GM12801 (cell line): Measurements from ENCODE around the gene KIAA1549.

Source experiments
- TF ChIP-seq, protein P1 (sequence below): IDR thresholded peaks from one replicate; pipeline ENCODE4 v1.5.1; 2011; ENCODE audit warnings: control low read depth; ENCODE audit not compliant: insufficient read length; ENCODE audit errors: extremely low read depth

Gene KIAA1549

DNA sequence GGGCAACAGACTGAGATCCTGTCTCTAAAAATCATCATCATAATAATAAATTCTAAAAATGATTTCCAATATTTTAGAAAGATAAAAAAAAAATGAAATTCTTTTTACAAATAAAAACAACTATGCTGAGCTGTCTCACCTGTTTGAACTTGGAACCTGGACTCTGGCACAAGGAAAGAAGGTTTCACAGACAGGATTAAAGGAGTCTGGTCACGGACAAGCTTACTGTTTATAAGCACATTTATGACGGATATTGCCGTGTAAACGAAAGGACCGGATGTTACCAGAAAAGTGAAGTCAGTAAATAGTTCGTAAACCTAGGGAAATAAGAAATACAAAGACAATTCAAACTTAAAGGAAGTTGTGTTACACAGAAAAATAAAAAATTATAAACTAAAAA lies 70.2 kb downstream of the KIAA1549 start:
- TF ChIP-seq, protein P1, sequence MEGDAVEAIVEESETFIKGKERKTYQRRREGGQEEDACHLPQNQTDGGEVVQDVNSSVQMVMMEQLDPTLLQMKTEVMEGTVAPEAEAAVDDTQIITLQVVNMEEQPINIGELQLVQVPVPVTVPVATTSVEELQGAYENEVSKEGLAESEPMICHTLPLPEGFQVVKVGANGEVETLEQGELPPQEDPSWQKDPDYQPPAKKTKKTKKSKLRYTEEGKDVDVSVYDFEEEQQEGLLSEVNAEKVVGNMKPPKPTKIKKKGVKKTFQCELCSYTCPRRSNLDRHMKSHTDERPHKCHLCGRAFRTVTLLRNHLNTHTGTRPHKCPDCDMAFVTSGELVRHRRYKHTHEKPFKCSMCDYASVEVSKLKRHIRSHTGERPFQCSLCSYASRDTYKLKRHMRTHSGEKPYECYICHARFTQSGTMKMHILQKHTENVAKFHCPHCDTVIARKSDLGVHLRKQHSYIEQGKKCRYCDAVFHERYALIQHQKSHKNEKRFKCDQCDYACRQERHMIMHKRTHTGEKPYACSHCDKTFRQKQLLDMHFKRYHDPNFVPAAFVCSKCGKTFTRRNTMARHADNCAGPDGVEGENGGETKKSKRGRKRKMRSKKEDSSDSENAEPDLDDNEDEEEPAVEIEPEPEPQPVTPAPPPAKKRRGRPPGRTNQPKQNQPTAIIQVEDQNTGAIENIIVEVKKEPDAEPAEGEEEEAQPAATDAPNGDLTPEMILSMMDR: no peak

DNA sequence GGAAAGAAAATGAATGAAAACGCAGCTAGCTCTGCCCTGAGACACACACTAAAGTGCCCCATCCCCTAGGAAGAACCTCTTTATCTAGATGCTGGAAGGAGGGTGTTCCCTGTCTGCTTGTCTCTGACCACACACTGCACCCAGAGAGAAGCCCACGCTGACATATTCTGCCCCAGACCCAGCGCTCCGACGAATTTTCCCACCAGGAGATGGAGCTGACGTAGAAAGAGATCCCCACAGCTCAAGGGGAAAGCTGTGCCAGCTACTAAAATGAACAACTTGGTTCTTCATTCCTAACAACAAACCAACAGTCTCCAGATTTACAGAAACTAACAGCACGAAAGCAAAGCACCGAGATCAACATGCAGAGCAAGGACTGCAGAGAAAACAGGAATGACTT lies 73.3 kb downstream of the KIAA1549 start:
- TF ChIP-seq, protein P1: no peak

DNA sequence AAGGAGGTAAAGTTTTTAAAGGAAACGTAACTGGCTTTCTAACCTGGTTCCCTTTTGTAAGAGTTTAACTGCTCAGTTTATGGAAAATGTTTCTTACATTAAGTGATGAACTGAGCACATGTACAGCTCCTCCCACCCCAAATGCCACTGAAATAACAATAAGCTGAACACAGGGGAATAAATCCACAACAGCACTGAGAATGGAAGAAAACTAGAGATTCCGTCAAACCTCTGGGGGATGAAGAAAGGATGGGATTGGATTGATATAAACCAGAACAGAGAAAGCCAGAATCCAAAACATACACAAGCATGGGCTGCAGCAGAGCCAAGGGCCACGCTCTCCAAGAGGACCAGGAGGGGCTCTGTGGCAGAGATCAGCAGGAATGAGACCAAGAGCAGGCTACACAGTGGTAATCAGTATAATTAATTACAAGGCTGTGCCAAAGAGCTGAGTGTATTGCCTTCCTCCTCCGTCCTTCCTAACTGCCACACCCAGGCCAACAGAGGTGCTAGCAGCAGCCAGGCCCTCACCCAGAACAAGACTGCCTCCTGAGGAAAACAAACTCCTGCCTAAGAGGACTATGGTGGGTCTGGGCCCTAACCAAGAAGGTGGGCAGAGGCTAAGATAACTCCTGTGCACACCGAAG lies 73.9 kb downstream of the KIAA1549 start:
- TF ChIP-seq, protein P1: no peak

DNA sequence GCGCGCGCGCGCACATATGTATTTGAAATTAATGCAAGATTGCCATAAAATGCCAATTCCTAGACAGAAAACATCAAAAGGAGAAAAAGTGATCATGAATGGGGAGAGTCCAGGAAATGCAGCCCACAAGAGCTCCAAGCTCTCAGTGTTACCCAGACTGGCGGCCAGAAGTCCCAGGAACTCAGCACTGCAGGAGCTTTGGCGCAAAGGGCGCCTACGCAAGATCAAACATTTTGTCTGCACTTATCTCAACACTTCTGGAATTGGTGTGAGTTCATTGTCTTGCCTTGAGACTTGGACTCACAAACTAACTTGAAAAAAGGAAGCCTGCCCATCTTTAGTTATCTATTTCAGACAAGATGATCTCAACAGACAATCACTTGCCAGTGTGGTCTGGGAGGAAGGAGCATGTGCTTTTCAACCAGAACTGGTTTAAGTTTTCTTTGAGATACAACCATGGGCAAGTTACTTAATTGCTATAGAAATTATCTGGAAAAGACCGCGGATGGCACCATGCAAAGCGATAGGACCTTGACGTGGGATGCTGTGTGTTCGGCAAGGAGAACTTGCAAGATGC lies 77.2 kb downstream of the KIAA1549 start:
- TF ChIP-seq, protein P1: no peak

DNA sequence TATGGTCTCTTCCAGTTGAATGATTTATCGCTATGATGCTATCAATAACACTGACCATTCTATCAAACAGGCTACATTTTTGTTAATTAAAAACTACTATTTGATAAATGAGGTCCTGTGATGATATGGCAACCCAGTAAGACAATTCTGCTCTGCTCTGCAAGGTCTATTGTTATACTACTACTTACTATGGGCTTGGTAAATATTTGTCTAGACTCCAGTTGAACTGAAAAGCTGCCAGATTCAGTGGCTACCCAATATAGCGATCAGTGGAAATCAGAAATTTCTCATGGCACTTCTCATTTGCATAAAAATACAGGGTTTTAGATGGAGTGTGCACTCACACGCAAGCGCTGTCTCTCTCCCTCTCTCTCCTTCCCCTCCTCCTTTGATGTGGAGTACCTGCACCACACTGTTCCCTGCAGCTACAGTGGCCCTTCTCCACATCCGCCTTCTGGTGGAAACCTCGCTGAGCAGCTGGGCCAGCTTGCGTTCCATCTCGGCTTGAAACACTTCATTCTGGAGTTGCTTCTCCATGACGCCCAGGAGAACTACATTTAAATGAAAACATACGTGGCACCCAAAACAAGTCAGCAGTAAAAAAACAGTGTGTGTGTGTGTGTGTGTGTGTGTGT lies 77.9 kb downstream of the KIAA1549 start:
- TF ChIP-seq, protein P1: no peak

DNA sequence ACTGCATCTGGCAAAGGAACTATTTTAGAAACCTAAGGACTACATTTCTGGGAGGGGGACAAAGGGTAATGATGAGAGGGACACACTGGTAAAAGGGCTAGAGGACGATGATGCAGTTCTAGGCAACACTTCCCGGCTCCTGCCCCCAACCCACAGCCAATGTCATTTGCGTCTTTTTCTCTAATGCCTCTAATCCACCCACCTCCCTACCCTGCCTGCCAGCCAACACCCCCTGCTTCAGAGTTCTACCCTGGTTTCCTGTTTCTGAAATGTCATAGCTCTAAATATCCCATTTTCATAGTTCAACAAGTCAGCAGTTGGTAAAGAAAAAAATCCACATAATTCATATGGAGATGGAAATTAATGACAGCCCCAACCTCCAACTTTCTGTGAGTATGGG lies 79.0 kb downstream of the KIAA1549 start:
- TF ChIP-seq, protein P1: no peak

DNA sequence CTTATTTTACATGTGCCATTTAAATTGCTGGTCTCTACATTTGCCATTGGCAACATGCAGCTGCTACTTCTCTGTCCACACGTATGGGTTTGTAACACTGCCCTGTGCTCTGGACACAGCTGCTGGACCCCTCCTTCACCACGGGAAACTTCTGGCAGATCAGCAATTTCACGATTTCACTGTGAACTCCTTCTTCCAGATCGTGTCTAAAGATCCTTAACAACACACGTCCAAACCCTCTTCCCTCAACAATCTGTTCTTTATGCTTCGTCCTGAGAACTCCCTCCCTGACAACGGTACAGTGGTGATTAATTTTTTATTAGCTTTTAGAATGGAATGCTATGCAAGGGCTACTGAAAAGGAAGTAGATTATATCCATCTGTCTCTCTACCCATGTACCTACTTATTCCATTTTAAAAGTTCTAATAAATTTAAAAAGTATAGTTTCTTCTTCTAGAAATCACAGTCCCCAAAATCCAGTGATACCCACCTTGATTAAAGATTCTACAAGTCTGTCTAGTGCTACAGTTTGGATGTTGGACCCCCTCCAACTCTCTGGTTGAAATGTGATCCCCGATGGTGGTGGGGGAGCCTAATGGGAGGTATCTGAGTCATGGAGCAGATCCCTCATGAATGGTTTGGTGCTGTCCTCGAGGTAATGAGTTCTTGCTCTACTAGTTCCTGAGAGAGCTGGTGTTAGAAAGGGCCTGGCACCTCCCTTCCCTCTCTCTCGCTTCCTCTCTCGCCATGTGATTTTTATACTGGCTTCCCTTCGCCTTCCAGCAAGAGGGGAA lies 81.0 kb downstream of the KIAA1549 start:
- TF ChIP-seq, protein P1: no peak
